Adrenal gland (tissue), 12 donors: ENCODE results near the gene ITGA7. TPM values are rescaled to one million over a fixed set of nuclear protein-coding genes. Genes with fewer than 3 reads are reported as not detected.

Experiments used
- DNase-seq, 7 donors: peaks; one replicate each; pipeline ENCODE4 v3.0.0-alpha.2; 2019 to 2020
- H3K27ac ChIP-seq, 5 donors: fragments of 200-600 bp; sonication (generic) in 4 of 5; 1 replicate in 3 of 5; 2 replicates in 2 of 5; pipeline versions ENCODE4 v1.5.1 to v1.8.0; 2016 to 2020; ENCODE audit warnings: mild to moderate bottlenecking in 1 of 5
- H3K27me3 ChIP-seq: fragments of 200-600 bp; 2 replicates; pipeline ENCODE4 v1.8.0; 2021
- H3K36me3 ChIP-seq, 2 donors: fragments of 200-600 bp; replicated peaks in 1 of 2; 1 replicate in 1 of 2; 2 replicates in 1 of 2; pipeline versions ENCODE4 v1.5.1 to v1.8.0; 2018 to 2022
- H3K4me1 ChIP-seq, 2 donors: fragments of 200-600 bp; replicated peaks in 1 of 2; 1 replicate in 1 of 2; 2 replicates in 1 of 2; pipeline versions ENCODE4 v1.5.1 to v1.8.0; 2018 to 2021
- H3K4me3 ChIP-seq, 4 donors: fragments of 200-600 bp; sonication (generic) in 3 of 4; one replicate each; pipeline ENCODE4 v1.5.1; 2016 to 2018
- H3K9me3 ChIP-seq, 3 donors: fragments of 200-600 bp; sonication (generic) in 1 of 3; replicated peaks in 1 of 3; 1 replicate in 2 of 3; 2 replicates in 1 of 3; pipeline versions ENCODE4 v1.5.1 to v1.8.0; 2016 to 2021
- CTCF ChIP-seq, 6 experiments: fragments of 450-650 bp in 4 of 6; fragments of 200-600 bp in 2 of 6; sonication (generic) in 1 of 6; IDR thresholded peaks; 1 replicate in 5 of 6; 2 replicates in 1 of 6; pipeline versions ENCODE4 v1.5.1 to v1.8.0; 2016 to 2021; ENCODE audit warnings: antibody characterized with exemption in 6 of 6, mild to moderate bottlenecking in 2 of 6, moderate library complexity in 1 of 6
- POLR2A ChIP-seq, 2 donors: fragments of 450-650 bp; IDR thresholded peaks; one replicate each; pipeline ENCODE4 v1.6.1; 2017; ENCODE audit warnings: antibody characterized with exemption in 2 of 2, mild to moderate bottlenecking in 2 of 2, moderate library complexity in 1 of 2
- WGBS, 4 donors: extraction: QIAGEN DNeasy Blood & Tissue Kit in 2 of 4; methylation state at CpG; one replicate each; pipeline versions ENCODE4 v1.1.5 to v1.1.7; 2013 to 2017; 5-methylcytosine and 5-hydroxymethylcytosine counted together
- intact Hi-C, 2 donors: fragments of 100-400 bp; cut with DNase I; formaldehyde crosslinking; loops; one replicate each; pipeline versions ENCODE4 v1.14.1 to v1.15.0; 2022 to 2023
- polyA plus RNA-seq, 3 donors: library from polyadenylated mRNA; stranded (reverse); fragments of 200-250 nt in 2 of 3; fragments of 350-450 nt in 1 of 3; fragmentation: Illumina TruSeq in 1 of 3; extraction: RNeasy Lipid Tissue Mini Kit (QIAGEN cat#74804) in 1 of 3; gene quantifications; one replicate each; pipeline ENCODE4 v1.2.3, GENCODE V29; 2013 to 2014
- total RNA-seq, 9 donors: library from RNA; depleted of rRNA in 4 of 9; stranded (reverse); fragments of >200 nt in 4 of 9; fragments of 120-200 nt in 1 of 9; fragmentation: NEBNext Ultra II Directional in 1 of 9; extraction: Animal tissue kit (Norgen Biotek cat#: 25700) in 1 of 9; gene quantifications; one replicate each; pipeline versions ENCODE4 v1.1.0 to v1.2.4, GENCODE V29; 2013 to 2023
- donor health status: healthy with polysubstance abuse.
- donor health status: Bipolar disorder and iron deficiency.
- donor health status: DM: yes; HTN: yes; CAD: no.
- donor health status: DM: no; HTN: no; CAD: no.
- donor health status: DM: no; HTN: no; CAD: no.
- donor health status: DM: yes; HTN: yes; CAD: no.

The ITGA7 gene
- total and polyA plus RNA-seq, 12 donors, result 5.7 to 77.1 (median 15.7) TPM

DNA sequence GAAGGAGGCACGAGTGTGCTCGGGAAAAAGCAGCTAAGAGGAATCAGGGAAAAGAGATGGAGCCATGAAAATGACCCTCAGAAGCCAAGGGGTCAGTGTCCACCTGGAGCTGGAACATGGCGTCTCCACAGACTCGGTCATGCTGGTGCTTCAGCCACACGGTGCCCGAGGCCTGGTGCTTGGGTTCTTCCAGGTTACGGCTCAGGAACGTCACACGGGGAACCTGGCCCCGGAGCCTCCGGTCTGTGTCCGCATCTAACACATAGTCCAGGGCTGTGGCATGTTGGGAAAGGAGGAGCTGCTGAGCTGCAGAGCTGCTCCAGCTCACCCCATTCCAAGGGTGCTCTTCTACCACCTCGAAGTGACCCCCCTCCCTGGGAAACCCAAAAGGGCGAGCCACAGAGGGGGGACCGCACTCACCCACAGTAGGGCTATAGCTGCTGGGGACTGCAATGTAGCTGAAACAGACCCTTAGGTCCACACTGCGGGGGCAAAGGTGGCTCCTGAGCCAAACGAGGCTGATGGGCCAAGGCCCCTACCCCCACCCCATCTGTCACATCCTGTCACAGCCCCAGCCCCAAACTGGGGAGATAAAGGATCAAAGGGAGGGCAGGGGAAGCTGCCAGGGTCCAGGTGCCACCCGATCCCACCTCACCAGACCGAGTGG, 10.8 kb downstream of the ITGA7 start:
- Histone ChIP-seq H3K27ac (no peak overlapping the region), H3K9me3 (no peaks in the 10 kb centered on the region), H3K27me3 (no peaks in the 10 kb centered on the region), H3K36me3 (no peaks in the 10 kb centered on the region), H3K4me1 (no peaks in the 10 kb centered on the region), H3K4me3 (no peak overlapping the region)
- WGBS, 4 donors, result 86 to 90% (median 88%) methylated on average over 4 to 19 of the region's 19 CpGs
- TF ChIP-seq CTCF (IDR thresholded peaks at IDR 0.05) (no peak), POLR2A (IDR thresholded peaks at IDR 0.05) (no peak)
- intact Hi-C loops, result no loop called here
- DNase-seq, result peak in 1 of 7 donors; percentile 9

GRCh38 chr12:55696141-55696540, 11.6 kb downstream of the ITGA7 start:
- Histone ChIP-seq H3K36me3 (no peaks in the 10 kb centered on the region), H3K27me3 (no peaks in the 10 kb centered on the region), H3K4me1 (no peaks in the 10 kb centered on the region), H3K27ac (no peak overlapping the region), H3K4me3 (no peak overlapping the region), H3K9me3 (no peaks in the 10 kb centered on the region)
- peak in 1 of 7 donors; percentile 1 for DNase-seq
- 85 to 100% (median 87%) methylated on average over 1 to 6 of the region's 6 CpGs for WGBS, 4 donors
- intact Hi-C loops, result no loop called here
- TF ChIP-seq CTCF (IDR thresholded peaks at IDR 0.05), result no peak
- TF ChIP-seq POLR2A (IDR thresholded peaks at IDR 0.05), result no peak

DNA sequence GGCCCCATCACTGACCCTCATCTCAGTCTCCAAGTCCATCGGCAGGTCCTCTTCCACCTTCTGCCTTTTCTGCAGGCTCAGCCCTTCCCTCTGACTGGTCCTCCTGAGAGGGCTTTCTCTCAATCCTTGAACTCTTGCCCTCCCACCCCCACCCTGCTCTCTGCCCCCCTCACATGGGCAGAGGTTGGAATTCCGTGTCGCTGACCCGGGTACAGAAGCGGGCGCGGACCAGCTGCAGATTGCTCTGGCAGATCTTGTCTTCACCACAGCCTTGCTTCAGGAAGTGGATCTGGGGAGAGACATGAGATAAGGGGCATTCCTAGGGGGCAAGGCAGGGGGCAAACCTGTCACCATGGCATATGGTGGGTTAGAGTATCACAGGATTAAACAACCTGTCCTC, 12.4 kb downstream of the ITGA7 start:
- intact Hi-C loops, result no loop called here
- TF ChIP-seq POLR2A (IDR thresholded peaks at IDR 0.05) (no peak), CTCF (IDR thresholded peaks at IDR 0.05) (no peak)
- H3K27ac ChIP-seq, result no peak overlapping the region
- peak in 1 of 7 donors; percentile 2 for DNase-seq
- H3K4me1 ChIP-seq, result no peaks in the 10 kb centered on the region
- no peaks in the 10 kb centered on the region for H3K27me3 ChIP-seq
- WGBS, 4 donors, result 73 to 91% (median 89%) methylated on average over 7 of the region's 7 CpGs
- H3K9me3 ChIP-seq, result no peaks in the 10 kb centered on the region
- no peaks in the 10 kb centered on the region for H3K36me3 ChIP-seq
- no peak overlapping the region for H3K4me3 ChIP-seq

- peak in 1 of 7 donors; percentile 4 for DNase-seq
- TF ChIP-seq POLR2A (IDR thresholded peaks at IDR 0.05) (no peak), CTCF (IDR thresholded peaks at IDR 0.05) (no peak)
- intact Hi-C loops, result no loop called here
- no peak overlapping the region for H3K27ac ChIP-seq
- H3K9me3 ChIP-seq, result no peaks in the 10 kb centered on the region
- 90 to 98% (median 95%) methylated on average over 2 to 4 of the region's 4 CpGs for WGBS, 4 donors
- H3K27me3 ChIP-seq, result no peaks in the 10 kb centered on the region
- no peak overlapping the region for H3K4me3 ChIP-seq
- no peaks in the 10 kb centered on the region for H3K36me3 ChIP-seq
- H3K4me1 ChIP-seq, result no peaks in the 10 kb centered on the region
These were observed 13.1 kb downstream of the ITGA7 start for GRCh38 chr12:55694651-55695050.
